Measurements from ENCODE around the gene OXSR1. TPM values are rescaled to one million over a fixed set of nuclear protein-coding genes. Genes with fewer than 3 reads are reported as not detected.
"Not testable (repeated sequence)": the region's sequence is repeated elsewhere in the genome, so short reads cannot be mapped to it uniquely, and the experiment has no call there.

Gene OXSR1
- total and polyA plus RNA-seq, 2 of the 13 experiments (the other 11 are each of a cell fraction or from before 2014, with no cell fraction given), result 27.4 to 32.6 TPM

GRCh38 chr3:38160704-38161103 lies 4.6 kb upstream of the OXSR1 start:
- H3K9ac ChIP-seq (ENCODE audit: insufficient read depth, low read depth, low read length); H3K36me3 ChIP-seq (replicated peaks in 1 of 2; ENCODE audit: control insufficient read depth in 1 of 2, insufficient read depth in 2 of 2, low read length in 2 of 2); ATAC-seq; H3K4me2 ChIP-seq (ENCODE audit: low read depth, low read length); BruUV-seq (replicated peaks); DNase-seq (ENCODE audit: low spot score); H3K79me2 ChIP-seq (ENCODE audit: insufficient read depth, low read length); H3K4me3 ChIP-seq (replicated peaks in 1 of 3; ENCODE audit: insufficient read depth in 1 of 3, low read depth in 2 of 3, low read length in 3 of 3); H3K27me3 ChIP-seq (ENCODE audit: control insufficient read depth in 1 of 2, insufficient read depth in 2 of 2, low read length in 2 of 2); H3K27ac ChIP-seq (ENCODE audit: extremely low read length, insufficient read depth, low read length); FAIRE-seq; H3K9me3 ChIP-seq (ENCODE audit: low read length); H2AFZ ChIP-seq (ENCODE audit: low read length); CTCF ChIA-PET (ENCODE audit: low intra/inter-chr PET ratio, low total read pairs); in situ Hi-C loops (cut with HindIII; ENCODE audit: extremely low pct_ligation_motif_present, low pct_unique_long_range_greater_than_20kb); intact Hi-C loops (cut with micrococcal nuclease; ENCODE audit: unreplicated experiment); H4K20me1 ChIP-seq (ENCODE audit: insufficient read depth, low read length); POLR2A ChIA-PET: not testable (repeated sequence)
- 89% methylated on average over 11 of the region's 11 CpGs for WGBS (ENCODE audit: low lambda C conversion rate)
- peaks cover 18% of the 10 kb centered on the region for H3K4me1 ChIP-seq (ENCODE audit: insufficient read depth, low read length)

GRCh38 chr3:38163117-38163840 lies 2.1 kb upstream of the OXSR1 start:
- ATAC-seq, result peak; percentile 12
- Histone ChIP-seq H3K9me3 (ENCODE audit: low read length) (no peaks in the 10 kb centered on the region), H3K27me3 (ENCODE audit: control insufficient read depth in 1 of 2, insufficient read depth in 2 of 2, low read length in 2 of 2) (no peaks in the 10 kb centered on the region; a peak in 1 of 5 replicates), H3K4me1 (ENCODE audit: insufficient read depth, low read length) (peaks cover 36% of the 10 kb centered on the region), H3K4me2 (ENCODE audit: low read depth, low read length) (peak overlapping the region; percentile 86), H3K79me2 (ENCODE audit: insufficient read depth, low read length) (peaks cover 25% of the 10 kb centered on the region), H2AFZ (ENCODE audit: low read length) (peak overlapping the region; percentile 92), H3K36me3 (replicated peaks in 1 of 2; ENCODE audit: control insufficient read depth in 1 of 2, insufficient read depth in 2 of 2, low read length in 2 of 2) (no peaks in the 10 kb centered on the region), H3K9ac (ENCODE audit: insufficient read depth, low read depth, low read length) (no peak overlapping the region), H3K27ac (ENCODE audit: extremely low read length, insufficient read depth, low read length) (peak overlapping the region; percentile 96), H3K4me3 (replicated peaks in 1 of 3; ENCODE audit: insufficient read depth in 1 of 3, low read depth in 2 of 3, low read length in 3 of 3) (no peak overlapping the region), H4K20me1 (ENCODE audit: insufficient read depth, low read length) (peaks cover 13% of the 10 kb centered on the region)
- in situ Hi-C loops (cut with HindIII; ENCODE audit: extremely low pct_ligation_motif_present, low pct_unique_long_range_greater_than_20kb) (no loop called here), intact Hi-C loops (cut with micrococcal nuclease; ENCODE audit: unreplicated experiment) (no loop called here)
- peak; percentile 36 for FAIRE-seq
- ChIA-PET CTCF (ENCODE audit: low intra/inter-chr PET ratio, low total read pairs) (no interaction called here), POLR2A (interaction anchor here (0.5 to 5.1 kb wide), 5 partner anchors 24 to 60 kb away, joined by 4 to 179 read pairs (median 5); partner anchors contain the start of genes ACAA1 and MYD88)
- TF ChIP-seq ZBTB38 (CRISPR knock-in tag; IDR thresholded peaks at IDR 0.05) (peak; percentile 54; the same call in 1 of the 2 replicates), FLYWCH1 (CRISPR knock-in tag; IDR thresholded peaks at IDR 0.05) (no peak), ZNF44 (CRISPR knock-in tag; IDR thresholded peaks at IDR 0.05) (no peak), ZBTB33 (CRISPR knock-in tag; IDR thresholded peaks at IDR 0.05) (peak; percentile 95), GATAD2A (CRISPR knock-in tag; IDR thresholded peaks at IDR 0.05) (0 out of 2 replicates have a peak, but pooled peaks have one; percentile 17)
- 75% methylated on average over 12 of the region's 12 CpGs for WGBS (ENCODE audit: low lambda C conversion rate)
- BruUV-seq (replicated peaks), result no TSS peak
- peak; percentile 41 for DNase-seq (ENCODE audit: low spot score)
